Right hindlimb (tissue), 1 donor: ENCODE measurements around the gene SUV39H1.
"Not testable (repeated sequence)": the region's sequence is repeated elsewhere in the genome, so short reads cannot be mapped to it uniquely, and the experiment has no call there.

Source experiments
- DNase-seq: peaks from one replicate; pipeline ENCODE4 v3.0.0-alpha.2; 2018

Gene SUV39H1

GRCh38 chrX:48689208-48689920 is 7.2 kb upstream of the SUV39H1 start:
- DNase-seq: no peak

- not testable (repeated sequence) for DNase-seq
Measured at GRCh38 chrX:48691746-48692145, 4.8 kb upstream of the SUV39H1 start.

GRCh38 chrX:48694776-48695533 is 1.6 kb upstream of the SUV39H1 start:
- DNase-seq: no peak

GRCh38 chrX:48695534-48695896 is 1.0 kb upstream of the SUV39H1 start:
- DNase-seq: no peak

GRCh38 chrX:48695925-48696300 is 621 bp upstream of the SUV39H1 start:
- DNase-seq: no peak

GRCh38 chrX:48696909-48697727 is 584 bp downstream of the SUV39H1 start:
- peak; percentile 54 for DNase-seq

GRCh38 chrX:48698306-48698705 is 1.8 kb downstream of the SUV39H1 start:
- DNase-seq: no peak

GRCh38 chrX:48700246-48700645 is 3.7 kb downstream of the SUV39H1 start:
- no peak for DNase-seq

GRCh38 chrX:48700951-48701653 is 4.6 kb downstream of the SUV39H1 start:
- no peak for DNase-seq

- DNase-seq: no peak
Measured at GRCh38 chrX:48702032-48702431, 5.5 kb downstream of the SUV39H1 start.

GRCh38 chrX:48702716-48703115 is 6.2 kb downstream of the SUV39H1 start:
- DNase-seq: no peak

GRCh38 chrX:48703228-48703627 is 6.7 kb downstream of the SUV39H1 start:
- no peak for DNase-seq

- DNase-seq: no peak
Measured at GRCh38 chrX:48703642-48704481, 7.3 kb downstream of the SUV39H1 start.

- no peak for DNase-seq
Measured at GRCh38 chrX:48705871-48706270, 9.3 kb downstream of the SUV39H1 start.

- no peak for DNase-seq
Measured at GRCh38 chrX:48709522-48710112, 13.1 kb downstream of the SUV39H1 start.

GRCh38 chrX:48711162-48711928 is 14.8 kb downstream of the SUV39H1 start:
- no peak for DNase-seq

GRCh38 chrX:48711929-48712505 is 15.5 kb downstream of the SUV39H1 start:
- no peak for DNase-seq

GRCh38 chrX:48713847-48714246 is 17.3 kb downstream of the SUV39H1 start:
- DNase-seq: no peak

GRCh38 chrX:48714573-48714972 is 18.0 kb downstream of the SUV39H1 start:
- DNase-seq: no peak

GRCh38 chrX:48715072-48715471 is 18.5 kb downstream of the SUV39H1 start:
- DNase-seq: no peak
